GM08714 (cell line): Measurements from ENCODE around the gene CARD11.

ENCODE experiments used
- H3K4me3 ChIP-seq: fragments of 200-500 bp; sonication (Bioruptor generic); 2 replicates; pipeline ENCODE4 v1.5.1; 2014; ENCODE audit warnings: mild to moderate bottlenecking, low read length, inconsistent platforms
- ZNF274 ChIP-seq: IDR thresholded peaks from 2 replicates; pipeline ENCODE4 v1.6.1; 2012; ENCODE audit warnings: mild to moderate bottlenecking, low read depth, low read length

The CARD11 gene

DNA sequence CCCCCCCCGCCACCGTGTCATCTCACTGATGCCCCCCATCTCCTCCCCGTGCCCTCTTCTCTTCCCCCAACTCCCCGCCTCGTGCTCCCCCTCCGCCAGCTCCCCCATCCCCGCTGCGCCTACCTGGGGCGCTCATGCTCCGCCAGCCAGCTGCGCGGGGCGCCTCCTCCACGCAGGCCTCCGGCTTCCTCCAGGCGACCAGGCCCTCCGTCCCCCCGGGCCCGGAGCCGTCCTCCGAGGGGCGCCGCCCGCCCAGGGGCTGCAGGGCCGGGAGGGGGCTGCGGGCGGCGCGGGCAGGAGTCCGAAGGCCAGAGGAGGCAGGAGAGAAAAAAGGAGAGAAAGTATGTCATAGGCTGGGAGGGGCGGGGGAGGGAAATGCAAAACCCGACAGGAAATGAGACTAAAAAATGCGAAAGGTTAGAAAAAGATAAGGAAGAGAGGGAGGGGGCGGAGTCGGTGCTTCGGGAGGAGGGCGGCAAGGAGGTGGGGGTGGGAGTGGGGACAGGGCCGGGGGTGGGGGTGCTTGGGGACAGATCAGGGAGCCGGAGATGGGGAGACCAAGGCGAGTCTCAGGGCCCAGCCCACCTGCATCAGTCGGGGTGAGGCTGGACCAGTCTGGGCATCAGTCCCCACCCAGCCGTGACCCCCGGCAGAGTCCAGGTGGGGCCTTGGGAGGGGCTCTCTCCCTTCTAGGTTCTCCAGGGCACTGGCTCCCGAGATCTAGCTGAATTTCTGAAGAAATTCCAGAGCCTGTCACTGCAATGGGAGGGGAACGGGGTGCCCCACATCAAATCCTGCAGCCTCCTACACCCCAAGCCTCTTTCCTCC lies at the start of gene CARD11:
CARD11 (minus strand) TSS at position 324 of the 828 bp plus-strand sequence. CDS start 85,361 bp downstream, outside the sequence.
- H3K4me3 ChIP-seq: peak within 1 kb of the TSS; percentile 74
- TF ChIP-seq ZNF274: no peak

- TF ChIP-seq ZNF274: no peak
- H3K4me3 ChIP-seq: no peak overlapping the region
Measured at GRCh38 chr7:3092468-3092867, 48.8 kb upstream of the CARD11 start.

DNA sequence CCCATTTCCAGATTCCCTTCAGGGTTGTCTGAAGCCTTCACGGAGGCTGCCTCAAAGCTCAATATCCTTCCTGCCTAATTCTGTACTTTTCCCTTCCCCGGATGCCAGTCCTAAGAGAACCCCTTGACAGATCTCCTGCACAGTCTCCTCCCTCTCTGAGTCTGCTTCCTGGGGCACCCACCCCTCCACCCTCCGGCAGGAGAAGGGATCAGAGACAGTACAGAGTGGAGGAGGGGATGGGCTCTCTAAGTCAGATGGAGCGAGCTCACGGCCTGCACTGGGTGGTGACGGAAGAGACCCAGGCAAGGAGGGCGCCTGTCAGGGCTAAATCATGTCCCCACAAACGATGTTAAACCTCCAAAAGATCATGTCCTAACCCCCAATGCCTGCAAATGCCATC lies 48.0 kb upstream of the CARD11 start:
- no peak for TF ChIP-seq ZNF274
- no peak overlapping the region for H3K4me3 ChIP-seq

DNA sequence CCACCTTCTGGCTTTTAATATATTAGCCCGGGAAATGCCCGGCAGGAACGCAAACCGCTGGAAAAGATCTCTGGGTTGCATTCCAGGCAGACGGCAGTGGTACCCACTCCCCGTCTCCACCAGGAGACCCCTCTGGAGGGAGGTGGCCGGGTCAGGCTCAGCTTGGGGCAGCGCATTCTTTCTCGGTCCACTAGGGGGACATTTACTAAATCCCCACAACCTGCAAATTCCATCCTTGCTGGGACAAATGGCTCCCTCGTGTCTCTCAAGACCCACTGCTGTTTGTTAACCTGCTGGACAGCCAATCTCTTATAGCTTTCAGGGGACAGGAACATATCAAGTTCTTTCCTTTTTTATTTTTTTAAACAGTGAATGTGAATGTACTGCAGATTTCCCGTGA lies 45.8 kb upstream of the CARD11 start:
- no peak for TF ChIP-seq ZNF274

GRCh38 chr7:3087243-3087755 lies 43.6 kb upstream of the CARD11 start:
- TF ChIP-seq ZNF274: no peak
- no peak overlapping the region for H3K4me3 ChIP-seq

More for the DNA sequence above, 45.8 kb upstream of the CARD11 start:
- no peak overlapping the region for H3K4me3 ChIP-seq

GRCh38 chr7:3083350-3083749 lies 39.7 kb upstream of the CARD11 start:
- H3K4me3 ChIP-seq: no peak overlapping the region
- no peak for TF ChIP-seq ZNF274

GRCh38 chr7:3082831-3083230 lies 39.2 kb upstream of the CARD11 start:
- TF ChIP-seq ZNF274: no peak
- no peak overlapping the region for H3K4me3 ChIP-seq

DNA sequence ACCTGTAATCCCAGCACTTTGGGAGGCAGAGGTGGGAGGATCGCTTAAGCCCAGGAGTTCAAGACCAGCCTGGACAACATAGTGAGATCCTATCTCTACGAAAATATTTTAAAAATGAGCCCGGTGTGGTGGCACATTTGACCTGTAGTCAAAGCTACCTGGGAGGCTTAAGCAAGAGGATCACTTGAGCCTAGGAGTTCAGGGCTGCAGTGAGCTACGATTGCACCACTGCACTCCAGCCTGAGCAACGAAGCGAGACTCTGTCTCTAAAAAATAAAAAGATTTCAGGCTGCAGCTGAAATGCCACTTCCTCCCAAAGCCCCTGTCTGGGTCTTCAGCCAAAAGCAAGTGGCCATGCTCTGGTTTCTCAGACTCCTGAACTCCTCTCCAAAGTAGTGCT lies 38.7 kb upstream of the CARD11 start:
- no peak for TF ChIP-seq ZNF274
- no peak overlapping the region for H3K4me3 ChIP-seq

GRCh38 chr7:3080106-3080505 lies 36.4 kb upstream of the CARD11 start:
- no peak for TF ChIP-seq ZNF274
- no peak overlapping the region for H3K4me3 ChIP-seq

DNA sequence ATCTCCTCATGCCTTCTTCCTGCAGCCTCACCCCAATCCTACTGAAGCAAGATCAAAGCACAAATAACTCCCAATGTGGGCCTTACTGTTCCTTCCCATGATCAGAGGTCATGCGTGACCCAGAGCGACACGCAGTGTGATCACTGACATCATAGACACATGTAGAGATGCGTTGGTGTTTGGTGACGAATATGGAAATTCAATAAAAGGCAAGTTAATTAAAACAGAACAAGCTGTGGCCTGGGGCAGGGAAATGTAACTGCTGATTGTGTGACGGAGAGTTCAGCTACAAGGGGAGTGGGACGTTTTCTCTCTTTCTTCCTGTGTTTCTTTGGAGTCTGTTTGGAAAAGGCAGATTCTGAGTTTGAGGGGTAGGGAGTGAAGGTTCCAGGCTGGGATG lies 34.8 kb upstream of the CARD11 start:
- no peak overlapping the region for H3K4me3 ChIP-seq
- no peak for TF ChIP-seq ZNF274

GRCh38 chr7:3076700-3077099 lies 33.0 kb upstream of the CARD11 start:
- no peak overlapping the region for H3K4me3 ChIP-seq
- TF ChIP-seq ZNF274: no peak

GRCh38 chr7:3076163-3076562 lies 32.5 kb upstream of the CARD11 start:
- no peak overlapping the region for H3K4me3 ChIP-seq
- no peak for TF ChIP-seq ZNF274

- no peak overlapping the region for H3K4me3 ChIP-seq
- no peak for TF ChIP-seq ZNF274
Measured at GRCh38 chr7:3075441-3075840, 31.8 kb upstream of the CARD11 start.

DNA sequence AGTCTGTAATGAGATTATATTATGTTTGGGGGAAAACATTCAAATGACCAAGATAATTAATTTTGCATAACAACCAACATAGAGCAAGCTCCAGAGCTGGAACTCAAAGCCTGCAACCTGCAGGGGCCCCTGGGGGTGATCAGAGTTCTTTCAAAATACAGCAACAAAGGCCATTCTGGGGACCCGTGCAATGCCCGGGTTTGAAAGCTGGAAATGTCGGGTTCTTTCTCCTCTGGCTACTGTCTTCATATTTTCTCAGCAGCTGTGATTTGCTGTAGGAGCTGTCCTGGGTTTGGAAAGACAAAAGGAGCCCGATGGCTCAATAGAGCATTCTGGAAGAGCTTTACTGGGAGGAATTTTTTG lies 30.8 kb upstream of the CARD11 start:
- H3K4me3 ChIP-seq: no peak overlapping the region
- TF ChIP-seq ZNF274: no peak

- no peak for TF ChIP-seq ZNF274
- H3K4me3 ChIP-seq: no peak overlapping the region
Measured at GRCh38 chr7:3073763-3074458, 30.2 kb upstream of the CARD11 start.
